Measurements from ENCODE around the gene RNASEH2C. TPM values are rescaled to one million over a fixed set of nuclear protein-coding genes. Genes with fewer than 3 reads are reported as not detected.

Gene RNASEH2C
- total RNA-seq, 1 experiment from 2014 or later: 57.7 TPM

GRCh38 chr11:65698205-65698604 is 22.4 kb downstream of the RNASEH2C start:
- no peak overlapping the region for H4K5ac ChIP-seq (ENCODE audit: insufficient read length, low read depth, low read length)
- H3K23ac ChIP-seq (ENCODE audit: insufficient read length, low read depth, low read length): no peak overlapping the region
- no peak overlapping the region for H3K27ac ChIP-seq (ENCODE audit: insufficient read length, low read depth, low read length)
- TF ChIP-seq CTCF (conservative IDR thresholded peaks at IDR 0.05): no peak
- no peak overlapping the region for H3K18ac ChIP-seq (ENCODE audit: insufficient read length, low read depth, low read length)
- no peak overlapping the region; a peak in 1 of 7 replicates for H3K27ac Mint-ChIP-seq
- no peak overlapping the region for H4K91ac ChIP-seq (ENCODE audit: insufficient read length, low read depth, low read length)
- no peak overlapping the region for H2AFZ ChIP-seq (ENCODE audit: low read length)
- H3K36me3 Mint-ChIP-seq (ENCODE audit: insufficient read depth in 1 of 3, low read depth in 3 of 3): no peaks in the 10 kb centered on the region
- no CpG with 5 or more reads among the region's 8 CpGs for WGBS (ENCODE audit: extremely low coverage, insufficient read length, low lambda C conversion rate)
- peaks cover 26% of the 10 kb centered on the region for H3K27me3 Mint-ChIP-seq (ENCODE audit: low read depth)
- no peak overlapping the region for H3K4ac ChIP-seq (ENCODE audit: low read depth, low read length)
- H2BK5ac ChIP-seq (ENCODE audit: insufficient read length, low read length): no peak overlapping the region
- H2BK120ac ChIP-seq (ENCODE audit: low read depth, low read length, poor library complexity, severe bottlenecking): no peak overlapping the region
- no peaks in the 10 kb centered on the region for H3K79me2 ChIP-seq (ENCODE audit: insufficient read depth, low read length)
- H3K4me1 Mint-ChIP-seq: peaks cover 4% of the 10 kb centered on the region in 2 experiments; a peak in 3 of 4 replicates
- H3K4me3 Mint-ChIP-seq: no peak overlapping the region
- H3K23me2 ChIP-seq (ENCODE audit: insufficient read length, low read depth, low read length, poor library complexity, severe bottlenecking): no peaks in the 10 kb centered on the region
- no peak overlapping the region for H4K8ac ChIP-seq (replicated peaks; ENCODE audit: insufficient read length, low read depth, low read length)
- no peak overlapping the region for H3K56ac ChIP-seq (ENCODE audit: insufficient read length, low read depth, low read length)
- no peaks in the 10 kb centered on the region for H3K79me1 ChIP-seq (ENCODE audit: insufficient read depth, low read depth, low read length, poor library complexity, severe bottlenecking)
- no peak overlapping the region for H3T11ph ChIP-seq (ENCODE audit: low read length)
- H3K4me1 ChIP-seq (ENCODE audit: insufficient read depth, low read length): no peaks in the 10 kb centered on the region
- no peak overlapping the region for H2BK20ac ChIP-seq (ENCODE audit: low read depth, low read length, poor library complexity, severe bottlenecking)
- H3K14ac ChIP-seq (ENCODE audit: insufficient read depth, low read length): no peak overlapping the region
- no peak overlapping the region for H3K4me2 ChIP-seq (ENCODE audit: insufficient read depth, insufficient read length, low read length)
- peaks cover 10 to 17% of the 10 kb centered on the region in 2 experiments; a peak in 3 of 5 replicates for H3K9me3 Mint-ChIP-seq
- H2BK15ac ChIP-seq (ENCODE audit: low read depth, low read length): no peak overlapping the region
- no peaks in the 10 kb centered on the region for H4K20me1 ChIP-seq (ENCODE audit: control insufficient read depth, insufficient read depth, insufficient read length)
- H3K9ac ChIP-seq (ENCODE audit: extremely low read depth, insufficient read length, low read length): no peak overlapping the region
- H2AK5ac ChIP-seq (ENCODE audit: insufficient read length, low read length): no peak overlapping the region
- no peak overlapping the region for H2BK12ac ChIP-seq (ENCODE audit: insufficient read length, low read depth, low read length)
- H3K9me3 ChIP-seq (ENCODE audit: control insufficient read depth, low read depth, low read length): no peaks in the 10 kb centered on the region
- H3K27me3 ChIP-seq (ENCODE audit: insufficient read depth, low read length): no peaks in the 10 kb centered on the region
- no peak for DNase-seq
